ENCODE measurements around the gene ANKRD31. TPM values are rescaled to one million over a fixed set of nuclear protein-coding genes. Genes with fewer than 3 reads are reported as not detected.

Gene ANKRD31
- total RNA-seq, 1 experiment from 2014 or later: 0.09 TPM

- CTCF ChIA-PET: interaction anchor here (1.1 kb wide), 1 partner anchor 16 kb away, joined by 7 read pairs; no protein-coding TSS in a partner anchor
- H3K4me1 Mint-ChIP-seq: 0 out of 2 replicates have a peak, but pooled peaks cover 3% of the 10 kb centered on the region
- no peaks in the 10 kb centered on the region for H3K36me3 Mint-ChIP-seq
- no peak overlapping the region for H3K27ac Mint-ChIP-seq
- no peak overlapping the region for H3K4me3 Mint-ChIP-seq
- TF ChIP-seq FOXP4 (CRISPR knock-in tag; IDR thresholded peaks at IDR 0.05): no peak
- no peaks in the 10 kb centered on the region for H3K27me3 Mint-ChIP-seq (ENCODE audit: low read depth)
- DNase-seq (ENCODE audit: low spot score) (no peak), ATAC-seq (no peak)
- no peaks in the 10 kb centered on the region for H3K9me3 Mint-ChIP-seq
- POLR2A ChIA-PET: no interaction called here
These were observed 202.4 kb downstream of the ANKRD31 start for GRCh38 chr5:75034137-75034739.

- Mint-ChIP-seq H3K27ac (no peak overlapping the region), H3K36me3 (no peaks in the 10 kb centered on the region), H3K27me3 (ENCODE audit: low read depth) (no peaks in the 10 kb centered on the region), H3K4me1 (no peaks in the 10 kb centered on the region), H3K9me3 (no peaks in the 10 kb centered on the region), H3K4me3 (no peak overlapping the region)
- DNase-seq (ENCODE audit: low spot score): no peak
- CTCF ChIA-PET: no interaction called here
- ATAC-seq: no peak
- POLR2A ChIA-PET: no interaction called here
- no peak for TF ChIP-seq E2F5 (CRISPR knock-in tag; IDR thresholded peaks at IDR 0.05)
- TF ChIP-seq ELF4 (CRISPR knock-in tag; IDR thresholded peaks at IDR 0.05; ENCODE audit: low read depth): no peak
- no peak for TF ChIP-seq ZNF512 (CRISPR knock-in tag; IDR thresholded peaks at IDR 0.05; ENCODE audit: borderline replicate concordance)
- no peak for TF ChIP-seq MLX (CRISPR knock-in tag; IDR thresholded peaks at IDR 0.05)
- TF ChIP-seq AR (CRISPR knock-in tag; IDR thresholded peaks at IDR 0.05): no peak
- TF ChIP-seq RORB (CRISPR knock-in tag; IDR thresholded peaks at IDR 0.05): no peak
- TF ChIP-seq ERG (CRISPR knock-in tag; IDR thresholded peaks at IDR 0.05): no peak
- no peak for TF ChIP-seq ARID4B (CRISPR knock-in tag; IDR thresholded peaks at IDR 0.05; ENCODE audit: borderline replicate concordance)
These were observed 205.3 kb downstream of the ANKRD31 start for GRCh38 chr5:75031366-75031765.

All from WTC11 (cell line).